Prostate gland (tissue), 2 donors: ENCODE data around the gene SLC25A17. TPM values are rescaled to one million over a fixed set of nuclear protein-coding genes. Genes with fewer than 3 reads are reported as not detected.

ENCODE experiments used
- DNase-seq: peaks from one replicate; pipeline ENCODE4 v3.0.0-alpha.2; 2019; ENCODE audit warnings: low spot score
- H3K27ac ChIP-seq, 2 donors: fragments of 200-600 bp; sonication (generic); 2 replicates each; pipeline ENCODE4 v1.5.1; 2017 to 2019
- H3K27me3 ChIP-seq: fragments of 200-600 bp; sonication (generic); replicated peaks from 2 replicates; pipeline ENCODE4 v1.5.1; 2019; ENCODE audit not compliant: insufficient read depth
- H3K36me3 ChIP-seq, 2 donors: fragments of 200-600 bp; sonication (generic); 1 replicate in 1 of 2; 2 replicates in 1 of 2; pipeline versions ENCODE4 v1.5.1 to v1.8.1; 2017 to 2019
- H3K4me1 ChIP-seq: fragments of 200-600 bp; sonication (generic); replicated peaks from 2 replicates; pipeline ENCODE4 v1.5.1; 2019
- H3K4me3 ChIP-seq, 2 donors: fragments of 200-600 bp; sonication (generic); 2 replicates each; pipeline ENCODE4 v1.5.1; 2017 to 2019
- H3K9me3 ChIP-seq: fragments of 200-600 bp; sonication (generic); 2 replicates; pipeline ENCODE4 v1.5.1; 2017
- CTCF ChIP-seq, 4 experiments: fragments of 200-600 bp in 2 of 4; fragments of 450-650 bp in 2 of 4; sonication (generic) in 2 of 4; IDR thresholded peaks; 1 replicate in 3 of 4; 2 replicates in 1 of 4; pipeline ENCODE4 v1.5.1; 2016 to 2019; ENCODE audit warnings: antibody characterized with exemption in 4 of 4, mild to moderate bottlenecking in 2 of 4, moderate library complexity in 2 of 4
- POLR2A ChIP-seq: fragments of 450-650 bp; IDR thresholded peaks from one replicate; pipeline ENCODE4 v1.6.1; 2016; ENCODE audit warnings: antibody characterized with exemption, mild to moderate bottlenecking
- POLR2AphosphoS5 ChIP-seq: sonication (generic); formaldehyde crosslinking; IDR thresholded peaks from one replicate; pipeline ENCODE4 v1.6.1; 2017; ENCODE audit warnings: antibody characterized with exemption
- WGBS: methylation state at CpG from one replicate; pipeline ENCODE4 v1.1.5; 2018; 5-methylcytosine and 5-hydroxymethylcytosine counted together
- intact Hi-C: fragments of 100-400 bp; cut with DNase I; formaldehyde crosslinking; loops from one replicate; pipeline ENCODE4 v1.14.2; 2022
- total RNA-seq, 2 donors: library from RNA; depleted of rRNA; stranded (reverse); fragments of >200 nt; gene quantifications; one replicate each; pipeline ENCODE4 v1.1.0, GENCODE V29; 2016

Gene SLC25A17
- total RNA-seq, 2 donors from 2014 or later, result 27.8 to 28.0 TPM

DNA sequence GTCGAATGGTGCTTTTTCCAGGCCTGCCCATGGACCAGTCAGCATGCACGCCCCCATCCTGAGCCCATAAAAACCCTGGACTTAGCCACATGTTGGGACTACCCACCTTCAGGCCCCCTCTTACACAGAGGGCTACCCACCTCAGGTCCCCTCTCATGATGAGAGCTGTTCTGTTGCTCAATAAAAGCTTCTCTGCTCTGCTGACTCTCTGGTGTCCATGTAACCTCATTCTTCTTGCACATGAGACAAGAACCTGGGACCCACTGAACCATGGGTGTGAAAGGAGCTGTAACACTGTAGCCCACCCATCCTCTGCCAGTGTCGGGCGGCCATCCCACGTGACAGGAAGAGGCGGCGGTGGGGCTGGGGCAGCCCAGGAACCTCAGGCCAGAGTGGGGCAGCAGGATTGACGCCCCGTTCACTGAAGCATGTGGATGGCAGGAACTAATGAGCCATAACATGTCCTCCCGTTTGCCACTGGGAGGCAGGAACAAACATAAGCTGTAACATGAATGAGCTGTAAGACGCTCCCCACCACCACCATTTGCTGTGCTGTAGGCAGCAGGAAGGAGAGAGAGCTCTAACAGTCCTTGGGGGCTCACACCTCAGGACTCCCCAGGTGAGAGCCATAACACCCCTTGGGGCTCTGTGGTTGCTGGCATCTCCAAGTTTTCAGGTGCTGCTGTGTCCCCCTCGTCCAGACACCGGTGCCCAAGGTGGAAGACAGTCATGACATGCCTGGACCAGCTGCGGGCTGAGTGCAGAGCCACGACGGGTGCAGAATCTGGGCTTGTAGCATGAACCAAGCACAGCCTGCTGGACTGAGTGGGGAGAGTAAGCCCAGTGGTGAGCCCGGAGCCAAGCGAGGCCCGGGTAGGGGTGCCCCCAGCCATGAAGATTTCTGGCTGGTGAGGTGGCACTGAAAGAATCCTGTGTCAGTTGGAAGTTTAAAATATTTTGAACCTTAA lies 70.5 kb downstream of the SLC25A17 start:
- 80% methylated on average over 19 of the region's 19 CpGs for WGBS
- H3K36me3 ChIP-seq, result no peaks in the 10 kb centered on the region
- no peak overlapping the region for H3K4me3 ChIP-seq
- H3K27me3 ChIP-seq, result no peaks in the 10 kb centered on the region
- no peak for DNase-seq
- H3K27ac ChIP-seq, result no peak overlapping the region
- H3K9me3 ChIP-seq, result no peaks in the 10 kb centered on the region
- no peak for TF ChIP-seq CTCF (IDR thresholded peaks at IDR 0.05)
- no peak for TF ChIP-seq POLR2A
- no peak for TF ChIP-seq POLR2AphosphoS5
- intact Hi-C loops, result no loop called here
- H3K4me1 ChIP-seq, result no peaks in the 10 kb centered on the region

DNA sequence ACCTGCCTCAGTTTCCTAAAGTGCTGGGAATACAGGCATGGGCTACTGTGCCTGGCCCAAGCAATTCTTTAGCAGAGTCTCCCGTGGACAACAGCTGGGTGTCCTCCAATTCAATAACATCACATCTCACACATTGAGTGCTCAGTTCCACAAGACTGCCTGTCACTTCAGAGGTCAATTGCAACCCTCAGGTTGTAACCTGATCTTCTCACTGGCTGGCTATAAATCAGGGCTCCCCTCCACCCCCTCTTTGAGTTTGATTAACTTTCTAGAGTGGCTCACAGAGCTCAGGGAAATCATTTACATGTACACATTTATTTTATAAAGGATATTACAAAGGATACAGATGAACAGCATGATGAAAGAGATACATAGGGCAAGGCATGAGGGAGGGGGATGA lies 71.8 kb downstream of the SLC25A17 start:
- Histone ChIP-seq H3K36me3 (no peaks in the 10 kb centered on the region), H3K4me3 (no peak overlapping the region), H3K4me1 (no peaks in the 10 kb centered on the region), H3K9me3 (no peaks in the 10 kb centered on the region), H3K27me3 (no peaks in the 10 kb centered on the region), H3K27ac (no peak overlapping the region)
- 32% methylated on average over 1 of the region's 1 CpG for WGBS
- no peak for DNase-seq
- TF ChIP-seq CTCF (IDR thresholded peaks at IDR 0.05) (no peak), POLR2AphosphoS5 (no peak), POLR2A (no peak)
- intact Hi-C loops, result no loop called here

DNA sequence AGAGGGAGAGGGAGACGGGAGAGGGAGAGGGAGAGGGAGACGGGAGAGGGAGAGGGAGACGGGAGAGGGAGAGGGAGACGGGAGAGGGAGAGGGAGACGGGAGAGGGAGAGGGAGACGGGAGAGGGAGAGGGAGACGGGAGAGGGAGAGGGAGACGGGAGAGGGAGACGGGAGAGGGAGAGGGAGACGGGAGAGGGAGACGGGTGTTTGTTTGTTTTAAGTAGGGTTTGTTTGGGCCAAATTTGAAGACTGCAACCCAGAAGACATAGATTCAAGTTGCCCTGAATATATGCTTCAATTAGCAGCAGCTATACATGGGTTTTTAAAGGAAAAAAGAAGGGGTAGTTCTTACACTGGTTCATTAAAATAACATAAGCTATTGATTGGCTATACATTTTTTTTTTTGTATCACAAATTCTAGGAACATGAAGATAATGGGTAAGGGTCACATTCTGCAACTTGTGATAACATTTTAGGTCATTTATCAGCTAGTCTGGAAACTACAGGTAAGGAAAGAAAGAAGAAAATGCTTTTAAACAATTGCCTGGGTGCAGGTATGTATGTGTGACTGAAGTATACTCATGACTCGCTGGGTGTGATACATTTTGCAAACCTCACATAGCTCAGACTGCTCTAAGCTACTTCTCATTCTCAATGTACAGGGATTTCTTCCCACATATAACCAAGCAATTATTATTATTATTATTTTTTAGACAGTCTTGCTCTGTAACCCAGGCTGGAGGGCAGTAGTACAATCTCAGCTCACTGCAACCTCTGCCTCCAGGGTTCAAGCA lies 72.5 kb downstream of the SLC25A17 start:
- H3K36me3 ChIP-seq, result no peaks in the 10 kb centered on the region
- 60% methylated on average over 7 of the region's 12 CpGs for WGBS
- TF ChIP-seq POLR2AphosphoS5, result no peak
- TF ChIP-seq POLR2A, result no peak
- no peak for TF ChIP-seq CTCF (IDR thresholded peaks at IDR 0.05)
- H3K4me3 ChIP-seq, result no peak overlapping the region
- no peak overlapping the region for H3K27ac ChIP-seq
- no peaks in the 10 kb centered on the region for H3K27me3 ChIP-seq
- no peaks in the 10 kb centered on the region for H3K9me3 ChIP-seq
- H3K4me1 ChIP-seq, result no peaks in the 10 kb centered on the region
- intact Hi-C loops, result no loop called here
- DNase-seq, result no peak

DNA sequence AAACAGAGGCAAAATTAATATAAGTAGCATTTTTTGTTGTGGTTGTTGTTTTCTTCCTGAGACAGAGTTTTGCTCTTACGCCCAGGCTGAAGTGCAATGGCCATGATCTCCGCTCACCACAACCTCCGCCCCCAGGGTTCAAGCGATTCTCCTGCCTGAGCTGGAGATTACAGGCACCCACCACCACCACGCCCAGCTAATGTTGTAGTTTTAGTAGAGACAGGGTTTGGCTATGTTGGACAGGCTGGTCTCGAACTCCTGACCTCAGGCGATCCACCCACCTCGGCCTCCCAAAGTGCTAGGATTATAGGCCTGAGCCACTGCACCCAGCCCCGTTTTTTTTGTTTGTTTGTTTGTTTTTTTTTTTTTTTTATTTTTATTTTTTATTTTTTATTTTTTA lies 75.4 kb downstream of the SLC25A17 start:
- no peak for DNase-seq
- Histone ChIP-seq H3K27ac (no peak overlapping the region), H3K4me3 (no peak overlapping the region), H3K9me3 (no peaks in the 10 kb centered on the region), H3K36me3 (no peaks in the 10 kb centered on the region), H3K27me3 (no peaks in the 10 kb centered on the region), H3K4me1 (no peaks in the 10 kb centered on the region)
- WGBS, result 91% methylated on average over 9 of the region's 9 CpGs
- TF ChIP-seq POLR2AphosphoS5 (no peak), CTCF (IDR thresholded peaks at IDR 0.05) (no peak), POLR2A (no peak)
- intact Hi-C loops, result no loop called here
